GM18873 (cell line): Measurements from ENCODE around the gene GBP7.
"Not testable (repeated sequence)": the region's sequence is repeated elsewhere in the genome, so short reads cannot be mapped to it uniquely, and the experiment has no call there.

Experiments
- ATAC-seq: cut with Tn5 transposase; IDR thresholded peaks from one replicate; pipeline ENCODE4 v1.9.1; 2021; ENCODE audit warnings: mild to moderate bottlenecking, moderate library complexity, moderate number of reproducible peaks; ENCODE audit not compliant: unreplicated experiment, low FRiP score

GBP7 gene

DNA sequence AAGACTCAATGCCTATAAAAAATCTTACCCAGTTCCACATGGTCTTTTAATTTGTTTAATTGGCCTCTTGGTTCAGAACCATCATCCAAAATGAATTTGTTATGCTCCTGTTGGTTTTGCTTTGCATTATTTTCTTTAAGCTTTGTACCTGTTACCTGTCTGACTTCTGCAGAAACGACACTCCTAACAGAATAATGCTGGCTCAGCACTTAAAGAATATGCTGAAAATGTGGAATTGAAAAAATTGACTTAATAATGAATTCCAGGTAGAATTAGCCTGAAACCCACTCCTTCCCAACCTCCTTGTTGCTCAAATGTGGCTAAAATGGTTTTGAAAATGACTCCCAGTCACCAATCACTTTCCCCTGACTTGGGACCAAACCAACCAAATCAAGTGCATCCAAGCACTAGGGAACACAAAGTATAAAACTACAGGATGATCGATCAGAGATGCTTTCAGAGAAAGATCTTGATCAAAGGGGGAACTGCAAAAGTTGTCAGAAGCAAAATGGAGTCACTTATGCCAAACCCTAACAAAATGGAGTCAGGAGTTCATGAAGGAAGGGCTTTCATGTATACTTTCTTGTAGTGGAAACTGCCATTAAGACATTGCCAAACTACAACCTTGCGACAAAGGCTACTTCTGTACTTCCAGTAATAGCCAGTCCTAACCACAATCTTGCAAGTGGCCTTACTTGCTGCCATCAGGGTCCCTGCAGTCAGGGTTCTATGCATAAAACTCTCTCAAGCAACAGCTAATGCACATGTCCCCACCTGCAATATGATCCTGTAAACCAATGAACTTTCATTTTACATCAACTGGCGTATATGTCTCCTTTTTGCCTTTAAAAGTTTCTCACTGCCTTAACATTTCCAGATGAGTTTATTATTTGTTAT lies 5.4 kb downstream of the GBP7 start:
- no peak for ATAC-seq

DNA sequence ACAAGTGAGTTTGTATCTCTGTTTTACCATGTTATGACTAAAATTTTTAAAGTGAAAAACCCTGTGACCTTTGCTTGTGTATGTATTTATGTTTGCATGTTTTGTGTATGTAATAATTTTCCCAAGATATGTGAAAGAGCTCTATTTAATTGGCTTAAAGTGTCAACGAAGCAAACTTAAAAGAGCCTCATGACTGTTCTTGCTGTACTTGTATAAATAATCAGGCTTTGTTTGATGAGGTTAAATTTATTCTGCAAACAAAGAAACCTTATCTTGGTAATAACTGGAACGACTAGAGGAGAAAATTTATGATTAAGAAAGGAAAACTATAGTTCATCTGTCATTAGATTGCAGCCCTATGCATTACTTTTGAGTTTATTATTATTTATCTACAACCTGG lies 6.6 kb downstream of the GBP7 start:
- ATAC-seq: no peak

DNA sequence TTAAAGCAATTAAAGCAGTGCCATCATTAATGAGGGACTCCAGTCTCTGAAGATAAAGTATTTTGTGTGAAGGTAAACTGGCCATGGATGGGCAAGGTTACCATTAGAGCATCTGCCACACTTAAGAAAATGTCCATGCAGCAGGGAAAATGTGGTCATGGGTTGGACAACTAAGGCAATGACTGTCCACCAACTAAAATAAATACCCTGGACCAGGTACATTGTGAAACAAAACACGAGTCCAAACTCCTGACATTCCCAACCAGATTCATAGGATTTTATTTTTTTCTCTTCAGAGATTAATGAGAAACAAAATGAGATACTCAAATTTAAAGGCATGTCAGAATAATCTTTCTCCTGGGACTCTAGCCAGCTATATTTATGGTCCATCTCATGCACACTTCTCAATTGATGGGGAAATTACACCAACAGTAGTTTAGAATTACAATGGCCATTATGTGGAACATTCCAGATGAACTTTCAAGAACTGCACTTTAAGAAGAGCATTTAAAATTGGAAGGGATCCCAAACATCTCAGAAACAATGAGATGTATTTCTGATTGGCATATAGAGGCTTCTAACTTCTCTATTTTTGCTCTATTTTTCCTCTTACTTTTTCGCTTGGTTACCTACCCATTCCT lies 8.1 kb downstream of the GBP7 start:
- no peak for ATAC-seq

- ATAC-seq: no peak
Observed at GRCh38 chr1:89166705-89167104, 9.1 kb downstream of the GBP7 start.

- ATAC-seq: no peak
Observed at GRCh38 chr1:89165811-89166210, 10.0 kb downstream of the GBP7 start.

GRCh38 chr1:89151047-89151446 lies 24.8 kb downstream of the GBP7 start:
- no peak for ATAC-seq

- ATAC-seq: no peak
Observed at GRCh38 chr1:89149976-89150375, 25.8 kb downstream of the GBP7 start.

DNA sequence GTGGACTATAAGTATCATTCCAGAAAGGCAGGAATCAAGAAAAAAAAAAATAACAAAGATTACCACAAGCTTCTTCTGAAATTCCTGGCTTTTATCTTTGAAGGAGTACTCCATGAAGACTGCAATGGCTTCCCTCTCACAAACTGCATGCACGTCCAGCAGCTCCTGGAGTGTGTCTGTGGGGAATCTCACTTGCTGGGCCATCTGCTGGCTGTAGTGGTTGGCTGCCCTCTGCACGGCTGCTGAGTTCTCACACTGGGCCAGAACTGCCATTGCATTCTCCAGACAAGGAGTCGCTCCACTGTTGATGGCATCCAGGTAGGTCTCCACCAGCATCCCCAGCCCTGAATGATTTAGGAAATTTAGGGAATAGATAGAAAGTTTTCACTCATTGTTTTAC lies 26.6 kb downstream of the GBP7 start:
- no peak for ATAC-seq

- ATAC-seq: no peak
Observed at GRCh38 chr1:89147678-89148658, 27.8 kb downstream of the GBP7 start.

- ATAC-seq: no peak
Observed at GRCh38 chr1:89146721-89147120, 29.1 kb downstream of the GBP7 start.

DNA sequence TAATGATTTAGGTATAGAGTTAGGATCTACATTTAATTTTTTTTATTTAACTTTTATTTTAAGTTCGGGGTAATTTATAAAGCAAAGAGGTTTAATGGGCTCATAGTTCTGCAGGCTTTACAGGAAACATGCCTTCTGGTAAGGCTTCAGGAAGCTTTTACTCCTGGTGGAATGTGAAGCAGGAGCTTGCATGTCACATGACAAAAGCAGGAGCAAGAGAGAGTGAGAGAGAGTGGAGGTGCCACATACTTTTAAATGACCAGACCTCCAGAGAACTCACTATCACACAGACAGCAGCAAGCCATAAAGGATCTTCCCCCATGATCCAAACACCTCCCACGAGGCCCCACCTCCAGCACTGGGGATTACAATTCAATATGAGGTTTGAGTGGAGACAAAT lies 32.3 kb downstream of the GBP7 start:
- ATAC-seq: no peak

GRCh38 chr1:89142160-89142559 lies 33.6 kb downstream of the GBP7 start:
- ATAC-seq: no peak

DNA sequence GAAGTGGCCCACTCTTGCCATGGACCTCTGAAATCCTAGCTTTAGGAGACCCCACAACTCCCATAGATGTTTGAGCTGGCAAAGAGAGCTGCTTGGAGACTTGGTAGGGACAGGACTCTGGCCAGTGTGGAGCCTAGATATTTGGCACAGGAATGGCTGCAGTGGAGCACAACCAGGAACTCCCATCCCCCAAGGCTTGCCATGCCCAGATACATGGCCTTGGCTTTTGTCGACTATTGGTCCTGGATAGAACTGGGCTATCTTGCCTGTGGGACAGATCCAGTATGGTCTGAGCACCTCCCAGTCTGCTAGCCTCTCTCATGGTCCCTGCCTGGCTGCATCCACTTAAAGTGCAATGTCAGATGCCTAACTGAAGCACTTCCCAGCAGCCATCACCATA lies 42.1 kb downstream of the GBP7 start:
- ATAC-seq: no peak

- ATAC-seq: no peak
Observed at GRCh38 chr1:89130716-89131115, 45.1 kb downstream of the GBP7 start.

DNA sequence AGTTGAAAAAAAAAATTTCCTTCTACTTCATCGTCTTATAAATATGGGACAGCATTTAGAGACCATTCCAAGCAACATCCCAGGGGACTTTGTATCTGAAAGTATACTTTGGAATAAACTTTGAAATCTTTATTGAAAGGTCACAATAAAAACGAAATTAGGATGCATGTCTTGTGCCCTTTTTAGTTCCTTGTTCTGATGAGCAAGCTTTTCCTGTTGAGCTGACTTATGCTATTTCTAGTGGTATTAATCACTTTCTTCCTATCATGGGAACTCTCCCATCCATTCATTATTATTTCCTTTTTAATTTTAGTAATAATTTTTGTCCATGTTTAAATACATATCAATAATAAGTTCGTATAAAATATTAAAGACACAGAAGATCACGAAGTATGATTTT lies 45.9 kb downstream of the GBP7 start:
- ATAC-seq: no peak

DNA sequence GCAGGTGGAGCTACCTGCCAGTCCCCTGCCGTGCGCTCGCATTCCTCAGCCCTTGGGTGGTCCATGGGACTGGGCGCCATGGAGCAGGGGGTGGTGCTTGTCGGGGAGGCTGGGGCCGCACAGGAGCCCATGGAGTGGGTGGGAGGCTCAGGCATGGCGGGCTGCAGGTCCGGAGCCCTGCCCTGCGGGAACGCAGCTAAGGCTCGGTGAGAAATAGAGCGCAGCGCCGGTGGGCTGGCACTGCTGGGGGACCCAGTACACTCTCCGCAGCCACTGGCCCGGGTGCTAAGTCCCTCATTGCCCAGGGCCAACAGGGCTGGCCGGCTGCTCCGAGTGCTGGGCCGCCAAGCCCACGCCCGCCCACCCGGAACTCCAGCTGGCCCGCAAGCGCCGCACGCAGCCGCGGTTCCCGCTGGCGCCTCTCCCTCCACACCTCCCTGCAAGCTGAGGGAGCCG lies 47.8 kb downstream of the GBP7 start:
- ATAC-seq: not testable (repeated sequence)

DNA sequence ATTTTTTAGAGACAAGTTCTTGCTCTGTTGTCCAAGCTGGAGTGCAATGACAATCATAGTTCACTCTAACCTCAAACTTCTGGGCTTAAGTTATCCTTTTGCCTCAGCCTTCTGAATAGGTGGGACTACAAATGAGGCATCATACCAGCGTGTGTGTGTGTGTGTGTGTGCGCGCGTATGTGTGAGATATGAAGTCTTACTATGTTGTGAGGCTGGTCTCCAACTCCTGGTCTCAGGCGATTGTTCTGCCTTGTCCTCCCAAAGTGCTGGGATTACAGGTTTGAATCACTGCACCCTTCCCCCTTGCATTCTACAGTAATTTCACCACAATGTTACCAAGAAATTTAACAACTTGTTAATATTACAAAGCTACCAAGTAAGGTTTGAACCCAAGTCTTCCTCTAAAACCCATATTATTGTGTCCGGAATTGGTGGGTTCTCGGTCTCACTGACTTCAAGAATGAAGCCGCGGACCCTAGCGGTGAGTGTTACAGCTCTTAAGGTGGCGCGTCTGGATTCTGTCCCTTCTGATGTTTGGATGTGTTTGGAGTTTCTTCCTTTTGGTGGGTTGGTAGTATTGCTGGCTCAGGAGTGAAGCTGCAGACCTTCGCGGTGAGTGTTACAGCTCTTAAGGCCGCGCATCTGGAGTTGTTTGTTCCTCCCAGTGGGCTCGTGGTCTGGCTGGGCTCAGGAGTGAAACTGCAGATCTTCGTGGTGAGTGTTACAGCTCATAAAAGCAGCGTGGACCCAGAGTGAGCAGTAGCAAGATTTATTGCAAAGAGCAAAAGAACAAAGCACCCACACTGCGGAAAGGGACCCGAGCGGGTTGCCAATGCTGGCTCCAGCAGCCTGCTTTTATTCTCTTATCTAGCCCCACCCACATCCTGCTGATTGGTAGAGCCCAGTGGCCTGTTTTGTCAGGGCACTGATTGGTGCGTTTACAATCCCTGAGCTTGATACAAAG lies 48.9 kb downstream of the GBP7 start:
- ATAC-seq: not testable (repeated sequence)

DNA sequence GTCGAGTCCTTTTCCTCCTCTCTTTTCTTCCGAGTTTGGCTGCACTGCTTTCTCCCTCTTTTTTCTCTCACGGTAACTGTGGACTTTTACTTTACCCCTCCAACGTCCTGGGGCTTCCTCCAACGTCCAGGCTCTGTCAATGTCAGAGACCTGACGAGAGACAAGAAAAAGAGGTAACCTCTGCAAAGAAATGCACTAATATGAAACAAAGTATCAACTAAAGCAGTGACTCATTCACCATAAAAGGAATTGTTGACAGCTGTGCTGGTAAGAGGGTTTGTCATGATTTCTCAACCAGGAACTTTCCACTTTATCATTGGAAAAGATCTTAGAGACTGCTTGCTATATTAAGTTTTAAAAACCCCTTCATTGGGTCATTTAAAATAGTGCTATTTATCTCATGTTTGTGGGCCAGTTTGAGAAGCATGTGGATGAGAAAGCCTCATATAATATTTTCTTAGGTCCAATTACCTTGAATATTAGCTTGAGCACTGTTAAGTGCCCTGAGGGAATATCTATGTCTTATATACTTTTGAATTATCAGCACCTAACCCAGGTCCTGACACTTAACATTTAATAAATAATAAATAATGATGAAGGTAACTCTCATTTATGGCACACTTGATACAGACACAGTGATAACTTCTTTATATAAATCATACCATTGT lies 49.8 kb downstream of the GBP7 start, which contains the start of gene GBP2:
GBP2 (minus strand) TSS at position 202 of the 668 bp plus-strand sequence. CDS start 4,148 bp downstream, outside the sequence.
- ATAC-seq: peak; percentile 69
